ENCODE measurements around the gene PURB. TPM values are rescaled to one million over a fixed set of nuclear protein-coding genes. Genes with fewer than 3 reads are reported as not detected.

PURB gene
- total RNA-seq, 4 donors from 2014 or later: 13.0 to 18.7 (median 15.9) TPM

- DNase-seq: no peak
- no peak for ATAC-seq
- in situ Hi-C loops (cut with MboI; ENCODE audit: low sequenced_read_pairs in 4 of 4) (loop anchor here (10.0 to 25.0 kb wide), 3 partner anchors 272 to 285 kb away; no protein-coding TSS in a partner anchor), intact Hi-C loops (cut with DNase I; ENCODE audit: low total_unique reads) (no loop called here)
- Histone ChIP-seq H3K4me3 (no peak overlapping the region), H3K36me3 (no peaks in the 10 kb centered on the region), H3K4me1 (no peaks in the 10 kb centered on the region), H3K9me3 (no peaks in the 10 kb centered on the region), H3K27me3 (no peaks in the 10 kb centered on the region), H3K27ac (no peak overlapping the region)
- TF ChIP-seq CTCF (IDR thresholded peaks at IDR 0.05 in 4 of 5, conservative IDR thresholded peaks at IDR 0.05 in 1 of 5): no peak
- TF ChIP-seq POLR2A (IDR thresholded peaks at IDR 0.05): no peak
Measured at GRCh38 chr7:44852590-44852989, 32.7 kb downstream of the PURB start.

- H3K9me3 ChIP-seq: no peaks in the 10 kb centered on the region
Measured at GRCh38 chr7:44849885-44850544, 35.3 kb downstream of the PURB start.

GRCh38 chr7:44849259-44849884, 36.0 kb downstream of the PURB start:
- in situ Hi-C loops (cut with MboI; ENCODE audit: low sequenced_read_pairs in 4 of 4) (loop anchor here in 3 of 4 donors (5.0 to 10.0 kb wide), 3 partner anchors 255 to 267 kb away; partner anchors contain the start of gene TMED4 (in 2 of the 3)), intact Hi-C loops (cut with DNase I; ENCODE audit: low total_unique reads) (loop anchor here (2.0 to 5.0 kb wide), 5 partner anchors 101 to 537 kb away; partner anchors contain the start of genes NUDCD3, OGDH and ZMIZ2)
- no peaks in the 10 kb centered on the region for H3K27me3 ChIP-seq
- ATAC-seq (no peak), DNase-seq (no peak)
- no peaks in the 10 kb centered on the region for H3K9me3 ChIP-seq
- H3K27ac ChIP-seq: peak overlapping the region; percentile 90 to 94 (median 93)
- H3K4me3 ChIP-seq: peak overlapping the region in 1 of 4 donors; percentile 67
- TF ChIP-seq CTCF (IDR thresholded peaks at IDR 0.05 in 4 of 5, conservative IDR thresholded peaks at IDR 0.05 in 1 of 5): no peak
- H3K4me1 ChIP-seq: peaks cover 21 to 27% of the 10 kb centered on the region in 2 donors
- no peaks in the 10 kb centered on the region for H3K36me3 ChIP-seq

More at GRCh38 chr7:44849885-44850544, 35.3 kb downstream of the PURB start:
- Histone ChIP-seq H3K4me3 (no peak overlapping the region), H3K36me3 (no peaks in the 10 kb centered on the region), H3K27me3 (no peaks in the 10 kb centered on the region), H3K4me1 (peaks cover 19 to 21% of the 10 kb centered on the region in 2 donors), H3K27ac (no peak overlapping the region)
- TF ChIP-seq CTCF (IDR thresholded peaks at IDR 0.05 in 4 of 5, conservative IDR thresholded peaks at IDR 0.05 in 1 of 5) (no peak), POLR2A (IDR thresholded peaks at IDR 0.05) (no peak)
- DNase-seq (no peak), ATAC-seq (no peak)
- intact Hi-C loops (cut with DNase I; ENCODE audit: low total_unique reads) (loop anchor here (2.0 to 5.0 kb wide), 5 partner anchors 101 to 538 kb away; partner anchors contain the start of genes NUDCD3, OGDH and ZMIZ2), in situ Hi-C loops (cut with MboI; ENCODE audit: low sequenced_read_pairs in 4 of 4) (loop anchor here (5.0 to 25.0 kb wide), 6 partner anchors 255 to 287 kb away; partner anchors contain the start of gene TMED4 (in 2 of the 4))

- peak; percentile 95 to 96 for ATAC-seq
- in situ Hi-C loops (cut with MboI; ENCODE audit: low sequenced_read_pairs in 4 of 4): loop anchor here in 3 of 4 donors (5.0 to 10.0 kb wide), 3 partner anchors 253 to 266 kb away; partner anchors contain the start of gene TMED4 (in 2 of the 3)
- intact Hi-C loops (cut with DNase I; ENCODE audit: low total_unique reads): loop anchor here (1.0 to 5.0 kb wide), 8 partner anchors 37 to 536 kb away; partner anchors contain the start of genes NUDCD3, OGDH, PPIA and PURB
- peak within 1 kb of the TSS; percentile 90 to 94 (median 93) for H3K27ac ChIP-seq
- H3K4me3 ChIP-seq: peak within 1 kb of the TSS; percentile 67 to 79 (median 70)
- H3K36me3 ChIP-seq: no peaks in the 10 kb centered on the region
- peaks cover 21 to 38% of the 10 kb centered on the region in 2 donors for H3K4me1 ChIP-seq
- H3K9me3 ChIP-seq: no peaks in the 10 kb centered on the region
- peak; percentile 100 for DNase-seq
- TF ChIP-seq POLR2A (IDR thresholded peaks at IDR 0.05): peak; percentile 98
- TF ChIP-seq CTCF (IDR thresholded peaks at IDR 0.05 in 4 of 5, conservative IDR thresholded peaks at IDR 0.05 in 1 of 5): peak in 3 of 5 experiments; percentile 6 to 74 (median 31)
- no peaks in the 10 kb centered on the region for H3K27me3 ChIP-seq
Measured at GRCh38 chr7:44847920-44848634, 37.3 kb downstream of the PURB start, which contains the start of gene H2AZ2. Gene H2AZ2, minus strand, starts transcription at chr7:44848087. Its CDS starts 116 bp downstream, at chr7:44847971.

All from gastrocnemius medialis (tissue), 4 donors.